GM12878 (cell line): ENCODE measurements around the gene EMP2. TPM values are rescaled to one million over a fixed set of nuclear protein-coding genes. Genes with fewer than 3 reads are reported as not detected.

Experiments used
- ATAC-seq: fragments of 200-7000 bp; cut with Tn5 transposase; 3 replicates; pipeline ENCODE4 v1.9.1; 2020; ENCODE audit warnings: mild to moderate bottlenecking, moderate library complexity
- BruUV-seq: library from RNA; stranded (reverse); fragments of 400-500 nt; replicated peaks from 2 replicates; lab custom pipeline; 2021; lab: Mats Ljungman, UMichigan
- CTCF ChIA-PET: fragments of 300-600 bp; sonication (Branson Sonifier 250); formaldehyde crosslinking; extraction: SDS; loops from one replicate; lab custom pipeline; 2021; ENCODE audit warnings: inconsistent platforms; lab: Yijun Ruan, JAX
- POLR2A ChIA-PET: fragments of 350-600 bp; formaldehyde crosslinking; extraction: SDS; loops from one replicate; lab custom pipeline; 2021; ENCODE audit warnings: inconsistent platforms; lab: Charles Lee
- RAD21 ChIA-PET: fragments of 300-600 bp; sonication (Branson Sonifier 250); formaldehyde crosslinking; loops from one replicate; lab custom pipeline; 2023; ENCODE audit warnings: antibody characterized with exemption; ENCODE audit not compliant: unreplicated experiment; lab: Charles Lee
- SMC1A ChIA-PET: fragments of 300-600 bp; sonication (Branson Sonifier 250); formaldehyde crosslinking; loops from one replicate; lab custom pipeline; 2023; ENCODE audit not compliant: unreplicated experiment, uncharacterized antibody; lab: Charles Lee
- DNase-seq: peaks from one replicate; pipeline ENCODE4 v3.0.0-alpha.2; 2011; ENCODE audit warnings: low read depth, low spot score
- FAIRE-seq: peaks from 3 replicates; lab custom pipeline; 2011; peaks lifted over from hg19 to GRCh38; lab: Jason Lieb, UNC
- H2AFZ ChIP-seq: 2 replicates; pipeline ENCODE4 v1.6.0; 2011; ENCODE audit warnings: low read depth, low read length, control low read depth; ENCODE audit not compliant: control insufficient read depth
- H3K27ac ChIP-seq: 2 replicates; pipeline ENCODE4 v1.5.1; 2011; ENCODE audit warnings: control low read depth; ENCODE audit not compliant: control insufficient read depth, insufficient read depth
- H3K27me3 ChIP-seq, 2 experiments: replicated peaks in 1 of 2; 2 replicates each; pipeline versions ENCODE4 v1.6.0 to v1.6.1; 2011; ENCODE audit warnings: low read length in 1 of 2; ENCODE audit not compliant: control insufficient read depth in 2 of 2, insufficient read depth in 2 of 2
- H3K36me3 ChIP-seq, 2 experiments: 2 replicates each; pipeline ENCODE4 v1.5.1; 2011; ENCODE audit warnings: low read length in 1 of 2; ENCODE audit not compliant: control insufficient read depth in 2 of 2, insufficient read depth in 2 of 2
- H3K4me1 ChIP-seq: 2 replicates; pipeline ENCODE4 v1.6.1; 2011; ENCODE audit warnings: mild to moderate bottlenecking, low read length, moderate library complexity, mixed read lengths; ENCODE audit not compliant: control insufficient read depth, insufficient read depth
- H3K4me2 ChIP-seq: 2 replicates; pipeline ENCODE4 v1.6.0; 2011; ENCODE audit warnings: control low read depth; ENCODE audit not compliant: control insufficient read depth, insufficient read depth
- H3K4me3 ChIP-seq: fragments of 200-600 bp; sonication (generic); 2 replicates; pipeline ENCODE4 v1.5.1; 2016
- H3K79me2 ChIP-seq: 2 replicates; pipeline ENCODE4 v1.6.0; 2011; ENCODE audit warnings: low read length; ENCODE audit not compliant: control insufficient read depth, insufficient read depth
- H3K9ac ChIP-seq: 2 replicates; pipeline ENCODE4 v1.8.0; 2011; ENCODE audit warnings: low read length, control low read depth, mixed read lengths; ENCODE audit not compliant: control insufficient read depth, insufficient read depth
- H3K9me3 ChIP-seq: replicated peaks from 3 replicates; pipeline ENCODE4 v1.5.1; 2011; ENCODE audit warnings: mild to moderate bottlenecking, low read length; ENCODE audit not compliant: control insufficient read depth, insufficient read depth
- H4K20me1 ChIP-seq: 2 replicates; pipeline ENCODE4 v1.6.0; 2011; ENCODE audit not compliant: control insufficient read depth, insufficient read depth
- ASH2L ChIP-seq: fragments of 300-600, 200-600 bp; sonication (generic); IDR thresholded peaks from 2 replicates; pipeline ENCODE4 v1.6.1; 2017; ENCODE audit warnings: low read depth, mild to moderate bottlenecking, borderline replicate concordance
- FOXK2 ChIP-seq: fragments of 450-650 bp; IDR thresholded peaks from 2 replicates; pipeline ENCODE4 v1.6.1; 2017; ENCODE audit warnings: mild to moderate bottlenecking, moderate library complexity
- GABPA ChIP-seq: IDR thresholded peaks from 2 replicates; pipeline ENCODE4 v1.6.1; 2014; ENCODE audit warnings: antibody characterized with exemption, low read depth, mild to moderate bottlenecking, inconsistent platforms
- JUNB ChIP-seq: IDR thresholded peaks from 2 replicates; pipeline ENCODE4 v1.6.1; 2016; ENCODE audit warnings: antibody characterized with exemption, mild to moderate bottlenecking
- MEF2A ChIP-seq: IDR thresholded peaks from 2 replicates; pipeline ENCODE4 v1.6.1; 2011; ENCODE audit warnings: low read depth, mild to moderate bottlenecking, low read length, moderate library complexity; ENCODE audit not compliant: insufficient read depth
- MLLT1 ChIP-seq: fragments of 450-650 bp; IDR thresholded peaks from 2 replicates; pipeline ENCODE4 v1.6.1; 2016; ENCODE audit warnings: mild to moderate bottlenecking
- RBBP5 ChIP-seq: fragments of 200-600 bp; sonication (generic); conservative IDR thresholded peaks from 2 replicates; pipeline ENCODE4 v1.6.1; 2016
- SIX5 ChIP-seq: IDR thresholded peaks from 2 replicates; pipeline ENCODE4 v1.6.1; 2011; ENCODE audit warnings: mild to moderate bottlenecking, low read depth, low read length, moderate library complexity; ENCODE audit not compliant: severe bottlenecking
- SMAD5 ChIP-seq: IDR thresholded peaks from 2 replicates; pipeline ENCODE4 v1.6.1; 2016; ENCODE audit warnings: antibody characterized with exemption, low read depth
- SP1 ChIP-seq: IDR thresholded peaks from one replicate; pipeline ENCODE4 v1.6.1; 2011; ENCODE audit warnings: low read depth, low read length
- STAT1 ChIP-seq: fragments of 450-650 bp; conservative IDR thresholded peaks from 2 replicates; pipeline ENCODE4 v1.6.1; 2014; ENCODE audit warnings: antibody characterized with exemption, mild to moderate bottlenecking
- TCF7 ChIP-seq: IDR thresholded peaks from 2 replicates; pipeline ENCODE4 v1.6.1; 2014; ENCODE audit warnings: antibody characterized with exemption, borderline replicate concordance
- WRNIP1 ChIP-seq: IDR thresholded peaks from 2 replicates; pipeline ENCODE4 v1.6.1; 2011; ENCODE audit warnings: low read depth, low read length, improper control_type of control experiment, borderline replicate concordance
- YBX1 ChIP-seq: fragments of 450-650 bp; IDR thresholded peaks from 2 replicates; pipeline ENCODE4 v1.6.1; 2016; ENCODE audit warnings: antibody characterized with exemption
- YY1 ChIP-seq: IDR thresholded peaks from 2 replicates; pipeline ENCODE4 v1.6.1; 2011; ENCODE audit warnings: low read depth, mild to moderate bottlenecking, low read length
- ZBTB4 ChIP-seq: fragments of 450-650 bp; formaldehyde crosslinking; IDR thresholded peaks from 2 replicates; pipeline ENCODE4 v1.4.0; 2022; ENCODE audit warnings: mild to moderate bottlenecking, moderate library complexity
- WGBS: methylation state at CpG from one replicate; pipeline ENCODE4 v1.1.6; 2016; ENCODE audit warnings: low lambda C conversion rate; ENCODE audit not compliant: insufficient replicate concordance, insufficient coverage; ENCODE audit errors: missing lambda C conversion rate; 5-methylcytosine and 5-hydroxymethylcytosine counted together
- in situ Hi-C: fragments of 300-500 bp; cut with MboI; formaldehyde crosslinking; loops from 9 replicates; pipeline ENCODE4 v1.14.3; 2018; ENCODE audit warnings: mixed read lengths
- intact Hi-C: fragments of 100-400 bp; cut with micrococcal nuclease; formaldehyde crosslinking; loops from one replicate; pipeline ENCODE4 v1.14.2; 2022; ENCODE audit not compliant: unreplicated experiment
- polyA plus RNA-seq, 11 experiments: library from polyadenylated mRNA; depleted of rRNA in 4 of 11; unstranded in 6 of 11; stranded (reverse) in 5 of 11; fragments of >200 nt; fragmentation: Nextera tagmentation in 4 of 11; fragmentation: Illumina TruSeq in 1 of 11; extraction: Ambion mirVana in 4 of 11; extraction: Trizol in 1 of 11; gene quantifications; 1 replicate in 1 of 11; 2 replicates in 10 of 11; pipeline versions ENCODE4 v1.2.1 to v1.2.3, GENCODE V29; 2011 to 2016; ENCODE audit warnings: inconsistent platforms in 2 of 11, missing spikeins in 2 of 11, low read depth in 1 of 11
- total RNA-seq, 4 experiments: library from RNA; depleted of rRNA in 3 of 4; stranded (reverse); fragments of >200 nt in 3 of 4; fragmentation: Illumina TruSeq in 1 of 4; extraction: Trizol in 1 of 4; gene quantifications; 2 replicates each; pipeline versions ENCODE4 v1.2.1 to v1.2.3, GENCODE V29; 2013 to 2021
- TF ChIP-seq, protein P1 (sequence below): fragments of 150-350 bp; IDR thresholded peaks from 2 replicates; pipeline ENCODE4 v1.6.1; 2014; ENCODE audit warnings: mild to moderate bottlenecking, low read depth, low read length
- TF ChIP-seq, protein P2 (sequence below): fragments of 150-350 bp; IDR thresholded peaks from 2 replicates; pipeline ENCODE4 v1.6.1; 2016; ENCODE audit warnings: low read depth, low read length

EMP2 gene
- total and polyA plus RNA-seq, 10 of the 15 experiments (the other 5 are each of a cell fraction or from before 2014, with no cell fraction given), result 0.41 to 10.4 (median 3.8) TPM

- SMC1A ChIA-PET, result no interaction called here
- Histone ChIP-seq H3K4me1 (no peaks in the 10 kb centered on the region), H3K27ac (no peak overlapping the region), H3K27me3 (no peaks in the 10 kb centered on the region), H2AFZ (no peak overlapping the region), H3K79me2 (no peaks in the 10 kb centered on the region), H3K4me3 (no peak overlapping the region), H3K9me3 (no peaks in the 10 kb centered on the region), H3K9ac (no peak overlapping the region), H3K36me3 (no peaks in the 10 kb centered on the region), H3K4me2 (no peak overlapping the region), H4K20me1 (no peaks in the 10 kb centered on the region)
- DNase-seq (no peak), FAIRE-seq (no peak), ATAC-seq (no peak)
- no TSS peak for BruUV-seq
- TF ChIP-seq WRNIP1 (no peak), GABPA (no peak), FOXK2 (no peak), SP1 (no peak), MLLT1 (no peak), JUNB (no peak), TCF7 (no peak), SMAD5 (no peak), SIX5 (no peak), ASH2L (no peak), STAT1 (no peak), YBX1 (no peak), ZBTB4 (CRISPR knock-in tag) (no peak), RBBP5 (no peak), YY1 (no peak), MEF2A (no peak)
- TF ChIP-seq, protein P1, sequence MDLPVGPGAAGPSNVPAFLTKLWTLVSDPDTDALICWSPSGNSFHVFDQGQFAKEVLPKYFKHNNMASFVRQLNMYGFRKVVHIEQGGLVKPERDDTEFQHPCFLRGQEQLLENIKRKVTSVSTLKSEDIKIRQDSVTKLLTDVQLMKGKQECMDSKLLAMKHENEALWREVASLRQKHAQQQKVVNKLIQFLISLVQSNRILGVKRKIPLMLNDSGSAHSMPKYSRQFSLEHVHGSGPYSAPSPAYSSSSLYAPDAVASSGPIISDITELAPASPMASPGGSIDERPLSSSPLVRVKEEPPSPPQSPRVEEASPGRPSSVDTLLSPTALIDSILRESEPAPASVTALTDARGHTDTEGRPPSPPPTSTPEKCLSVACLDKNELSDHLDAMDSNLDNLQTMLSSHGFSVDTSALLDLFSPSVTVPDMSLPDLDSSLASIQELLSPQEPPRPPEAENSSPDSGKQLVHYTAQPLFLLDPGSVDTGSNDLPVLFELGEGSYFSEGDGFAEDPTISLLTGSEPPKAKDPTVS, result no peak
- TF ChIP-seq, protein P2, sequence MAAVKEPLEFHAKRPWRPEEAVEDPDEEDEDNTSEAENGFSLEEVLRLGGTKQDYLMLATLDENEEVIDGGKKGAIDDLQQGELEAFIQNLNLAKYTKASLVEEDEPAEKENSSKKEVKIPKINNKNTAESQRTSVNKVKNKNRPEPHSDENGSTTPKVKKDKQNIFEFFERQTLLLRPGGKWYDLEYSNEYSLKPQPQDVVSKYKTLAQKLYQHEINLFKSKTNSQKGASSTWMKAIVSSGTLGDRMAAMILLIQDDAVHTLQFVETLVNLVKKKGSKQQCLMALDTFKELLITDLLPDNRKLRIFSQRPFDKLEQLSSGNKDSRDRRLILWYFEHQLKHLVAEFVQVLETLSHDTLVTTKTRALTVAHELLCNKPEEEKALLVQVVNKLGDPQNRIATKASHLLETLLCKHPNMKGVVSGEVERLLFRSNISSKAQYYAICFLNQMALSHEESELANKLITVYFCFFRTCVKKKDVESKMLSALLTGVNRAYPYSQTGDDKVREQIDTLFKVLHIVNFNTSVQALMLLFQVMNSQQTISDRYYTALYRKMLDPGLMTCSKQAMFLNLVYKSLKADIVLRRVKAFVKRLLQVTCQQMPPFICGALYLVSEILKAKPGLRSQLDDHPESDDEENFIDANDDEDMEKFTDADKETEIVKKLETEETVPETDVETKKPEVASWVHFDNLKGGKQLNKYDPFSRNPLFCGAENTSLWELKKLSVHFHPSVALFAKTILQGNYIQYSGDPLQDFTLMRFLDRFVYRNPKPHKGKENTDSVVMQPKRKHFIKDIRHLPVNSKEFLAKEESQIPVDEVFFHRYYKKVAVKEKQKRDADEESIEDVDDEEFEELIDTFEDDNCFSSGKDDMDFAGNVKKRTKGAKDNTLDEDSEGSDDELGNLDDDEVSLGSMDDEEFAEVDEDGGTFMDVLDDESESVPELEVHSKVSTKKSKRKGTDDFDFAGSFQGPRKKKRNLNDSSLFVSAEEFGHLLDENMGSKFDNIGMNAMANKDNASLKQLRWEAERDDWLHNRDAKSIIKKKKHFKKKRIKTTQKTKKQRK, result no peak
- intact Hi-C loops (no loop called here), in situ Hi-C loops (no loop called here)
- RAD21 ChIA-PET, result no interaction called here
- WGBS, result 44% methylated on average over 7 of the region's 7 CpGs
- POLR2A ChIA-PET, result no interaction called here
- CTCF ChIA-PET, result no interaction called here
Measured at GRCh38 chr16:10541366-10541765, 39.0 kb downstream of the EMP2 start.
